Measurements from ENCODE around the gene POFUT2. TPM values are rescaled to one million over a fixed set of nuclear protein-coding genes. Genes with fewer than 3 reads are reported as not detected.

The POFUT2 gene
- total RNA-seq, 4 donors from 2014 or later: 19.5 to 66.3 (median 35.1) TPM

GRCh38 chr21:45322231-45322959 lies 34.7 kb upstream of the POFUT2 start:
- Histone ChIP-seq H3K4me1 (peaks cover 0 to 92% (median 55%) of the 10 kb centered on the region in 4 donors), H3K36me3 (no peaks in the 10 kb centered on the region), H3K27me3 (no peaks in the 10 kb centered on the region), H3K9me3 (no peaks in the 10 kb centered on the region), H3K27ac (peak overlapping the region in 2 of 4 donors; percentile 63 to 84), H3K4me3 (no peak overlapping the region)
- WGBS, 2 donors: 62 to 65% methylated on average over 23 to 24 of the region's 24 CpGs
- DNase-seq (ENCODE audit: low spot score in 2 of 2): no peak
- TF ChIP-seq POLR2A (IDR thresholded peaks at IDR 0.05): no peak
- TF ChIP-seq EP300 (IDR thresholded peaks at IDR 0.05): no peak
- TF ChIP-seq CTCF (IDR thresholded peaks at IDR 0.05): no peak

- peaks cover 0 to 92% (median 57%) of the 10 kb centered on the region in 4 donors for H3K4me1 ChIP-seq
- no peaks in the 10 kb centered on the region for H3K27me3 ChIP-seq
- no peaks in the 10 kb centered on the region for H3K9me3 ChIP-seq
- WGBS, 2 donors: 77 to 82% methylated on average over 18 to 19 of the region's 22 CpGs
- no peak overlapping the region for H3K4me3 ChIP-seq
- peak overlapping the region; percentile 25 to 84 (median 72) for H3K27ac ChIP-seq
- TF ChIP-seq CTCF (IDR thresholded peaks at IDR 0.05) (no peak), EP300 (IDR thresholded peaks at IDR 0.05) (no peak), POLR2A (IDR thresholded peaks at IDR 0.05) (no peak)
- DNase-seq (ENCODE audit: low spot score in 2 of 2): no peak
- no peaks in the 10 kb centered on the region for H3K36me3 ChIP-seq
Measured at GRCh38 chr21:45320261-45321025, 32.7 kb upstream of the POFUT2 start.

GRCh38 chr21:45319461-45320211 lies 31.9 kb upstream of the POFUT2 start:
- WGBS, 2 donors: 59 to 75% methylated on average over 11 to 23 of the region's 23 CpGs
- DNase-seq (ENCODE audit: low spot score in 2 of 2): no peak
- TF ChIP-seq EP300 (IDR thresholded peaks at IDR 0.05) (peak in 1 of 2 donors; percentile 33), CTCF (IDR thresholded peaks at IDR 0.05) (no peak)
- Histone ChIP-seq H3K27ac (peak overlapping the region; percentile 25 to 84 (median 72)), H3K4me1 (peaks cover 0 to 84% (median 53%) of the 10 kb centered on the region in 4 donors), H3K9me3 (no peaks in the 10 kb centered on the region), H3K4me3 (no peak overlapping the region), H3K27me3 (no peaks in the 10 kb centered on the region), H3K36me3 (no peaks in the 10 kb centered on the region)

- 62 to 71% methylated on average over 22 to 24 of the region's 24 CpGs for WGBS, 2 donors
- Histone ChIP-seq H3K4me1 (peaks cover 0 to 75% (median 46%) of the 10 kb centered on the region in 4 donors), H3K4me3 (no peak overlapping the region), H3K36me3 (no peaks in the 10 kb centered on the region), H3K27ac (peak overlapping the region in 3 of 4 donors; percentile 63 to 84 (median 80)), H3K27me3 (no peaks in the 10 kb centered on the region), H3K9me3 (no peaks in the 10 kb centered on the region)
- no peak for DNase-seq (ENCODE audit: low spot score in 2 of 2)
- TF ChIP-seq POLR2A (IDR thresholded peaks at IDR 0.05) (no peak), EP300 (IDR thresholded peaks at IDR 0.05) (peak in 1 of 2 donors; percentile 53)
Measured at GRCh38 chr21:45318556-45319404, 31.1 kb upstream of the POFUT2 start.

- H3K4me3 ChIP-seq: no peak overlapping the region
- TF ChIP-seq EP300 (IDR thresholded peaks at IDR 0.05) (no peak), POLR2A (IDR thresholded peaks at IDR 0.05) (no peak), CTCF (IDR thresholded peaks at IDR 0.05) (no peak)
- 78 to 94% methylated on average over 3 to 5 of the region's 7 CpGs for WGBS, 2 donors
- peaks cover 0 to 69% (median 40%) of the 10 kb centered on the region in 4 donors for H3K4me1 ChIP-seq
- H3K27me3 ChIP-seq: no peaks in the 10 kb centered on the region
- peak overlapping the region in 3 of 4 donors; percentile 63 to 84 (median 80) for H3K27ac ChIP-seq
- no peaks in the 10 kb centered on the region for H3K9me3 ChIP-seq
- H3K36me3 ChIP-seq: no peaks in the 10 kb centered on the region
- DNase-seq (ENCODE audit: low spot score in 2 of 2): no peak
Measured at GRCh38 chr21:45318146-45318555, 30.5 kb upstream of the POFUT2 start.
